ENCODE results near the gene STARD13.

STARD13 gene

DNA sequence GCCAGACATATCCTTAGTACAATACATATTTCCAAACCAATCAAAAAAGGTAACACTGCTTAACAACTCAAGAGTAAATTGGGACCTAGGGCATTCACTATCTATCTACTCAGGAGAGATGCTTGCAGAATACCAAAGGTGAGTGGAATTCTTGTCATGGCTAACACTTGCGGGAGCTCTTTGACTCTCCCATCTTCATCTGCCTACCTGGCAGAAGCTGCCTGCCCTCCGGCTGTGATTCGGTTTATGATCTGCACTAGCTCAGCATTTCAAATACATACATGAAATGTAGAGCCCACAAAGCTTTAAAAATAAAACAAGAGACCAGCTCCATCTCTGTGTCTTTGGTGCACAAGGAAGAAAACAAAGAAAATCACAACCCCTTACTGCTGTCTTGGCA, 127.3 kb downstream of the STARD13 start:
- Histone ChIP-seq H3K4me1 (ENCODE audit: control insufficient read depth, insufficient read depth, low read length, poor library complexity, severe bottlenecking) (no peaks in the 10 kb centered on the region), H3K9me3 (ENCODE audit: control insufficient read depth, low read length) (peaks cover 10% of the 10 kb centered on the region), H3K36me3 (ENCODE audit: control insufficient read depth, insufficient read depth, low read length) (peaks cover 36% of the 10 kb centered on the region), H3K27ac (ENCODE audit: low read depth, low read length, severe bottlenecking) (no peak overlapping the region), H3K4me3 (ENCODE audit: extremely low read depth, insufficient read depth, low read length, poor library complexity, severe bottlenecking) (no peak overlapping the region)
- 95 to 96% methylated on average over 3 of the region's 3 CpGs for WGBS, 2 experiments (ENCODE audit: insufficient coverage in 2 of 2)

DNA sequence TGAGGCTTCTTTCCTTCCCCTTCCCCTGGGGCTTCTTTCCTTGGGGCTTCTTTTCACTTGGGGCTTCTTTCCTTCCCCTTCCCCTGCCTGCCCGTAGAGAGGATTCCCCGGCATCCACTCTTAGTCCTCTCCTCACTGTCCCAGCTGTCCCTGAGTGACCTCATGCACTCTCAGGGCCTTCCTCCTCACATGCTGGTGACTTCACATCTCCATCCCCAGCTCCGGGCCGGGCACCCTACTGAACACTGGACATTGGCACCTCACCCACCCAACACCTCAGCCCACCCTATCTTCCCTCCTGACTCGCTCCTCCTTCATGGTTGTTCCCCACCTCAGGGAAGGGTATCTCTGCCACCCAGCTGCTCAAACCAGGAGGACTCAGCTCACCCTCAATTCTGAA, 130.6 kb downstream of the STARD13 start:
- Histone ChIP-seq H3K36me3 (ENCODE audit: control insufficient read depth, insufficient read depth, low read length) (peaks cover 20% of the 10 kb centered on the region), H3K4me3 (ENCODE audit: extremely low read depth, insufficient read depth, low read length, poor library complexity, severe bottlenecking) (no peak overlapping the region), H3K4me1 (ENCODE audit: control insufficient read depth, insufficient read depth, low read length, poor library complexity, severe bottlenecking) (no peaks in the 10 kb centered on the region), H3K9me3 (ENCODE audit: control insufficient read depth, low read length) (no peaks in the 10 kb centered on the region), H3K27ac (ENCODE audit: low read depth, low read length, severe bottlenecking) (no peak overlapping the region)
- WGBS, 2 experiments (ENCODE audit: insufficient coverage in 2 of 2), result 95 to 97% methylated on average over 4 of the region's 5 CpGs

DNA sequence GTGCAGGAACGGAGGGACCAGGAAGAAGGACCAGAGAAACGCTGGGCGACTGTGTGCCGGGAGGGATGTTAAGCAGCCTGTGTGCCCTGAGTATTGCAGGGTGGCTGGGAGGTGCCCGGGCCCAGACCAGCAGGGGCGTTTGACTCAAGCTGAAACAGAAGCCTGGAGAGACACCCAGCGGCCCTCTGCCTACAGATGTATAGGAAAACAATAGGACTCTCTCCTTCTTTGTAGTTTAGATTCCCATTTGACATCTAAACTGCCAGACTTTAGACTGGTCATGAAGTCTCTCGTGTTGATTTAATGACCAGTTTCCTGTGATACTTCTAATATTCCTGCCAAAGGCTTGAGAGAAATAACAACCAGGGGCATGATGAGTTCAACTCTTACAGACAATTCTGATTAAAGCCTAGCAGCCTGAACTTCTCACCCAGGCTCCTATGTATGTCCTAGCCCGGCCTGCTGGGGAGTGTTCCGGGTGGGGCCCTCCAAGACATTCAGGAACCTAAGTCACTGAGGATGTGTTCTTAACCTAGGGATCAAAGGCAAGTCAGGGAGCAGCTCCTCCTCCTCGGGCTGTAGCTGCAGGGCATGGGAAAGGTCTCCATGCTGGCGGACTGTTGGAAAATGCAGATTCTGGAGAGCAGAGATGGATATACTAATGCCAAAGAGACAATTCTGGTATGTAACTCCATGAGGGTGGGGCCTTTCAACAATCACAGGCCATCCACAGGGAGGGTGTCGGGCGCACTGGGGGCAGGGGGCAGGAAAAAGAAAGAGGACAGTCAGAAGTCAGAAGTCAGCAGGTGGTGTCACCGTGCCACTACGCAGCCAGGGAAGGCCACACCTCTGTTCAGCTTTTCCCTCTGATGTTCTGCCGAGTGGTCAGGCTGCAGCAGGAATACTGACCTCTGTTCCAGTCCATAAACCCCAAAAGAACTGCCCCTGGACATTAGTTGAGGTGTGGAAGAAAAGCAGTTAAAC, 131.8 kb downstream of the STARD13 start:
- WGBS, 2 experiments (ENCODE audit: insufficient coverage in 2 of 2), result 84 to 87% methylated on average over 14 of the region's 17 CpGs
- Histone ChIP-seq H3K27ac (ENCODE audit: low read depth, low read length, severe bottlenecking) (no peak overlapping the region), H3K4me3 (ENCODE audit: extremely low read depth, insufficient read depth, low read length, poor library complexity, severe bottlenecking) (no peak overlapping the region), H3K9me3 (ENCODE audit: control insufficient read depth, low read length) (no peaks in the 10 kb centered on the region), H3K36me3 (ENCODE audit: control insufficient read depth, insufficient read depth, low read length) (peaks cover 15% of the 10 kb centered on the region), H3K4me1 (ENCODE audit: control insufficient read depth, insufficient read depth, low read length, poor library complexity, severe bottlenecking) (no peaks in the 10 kb centered on the region)

DNA sequence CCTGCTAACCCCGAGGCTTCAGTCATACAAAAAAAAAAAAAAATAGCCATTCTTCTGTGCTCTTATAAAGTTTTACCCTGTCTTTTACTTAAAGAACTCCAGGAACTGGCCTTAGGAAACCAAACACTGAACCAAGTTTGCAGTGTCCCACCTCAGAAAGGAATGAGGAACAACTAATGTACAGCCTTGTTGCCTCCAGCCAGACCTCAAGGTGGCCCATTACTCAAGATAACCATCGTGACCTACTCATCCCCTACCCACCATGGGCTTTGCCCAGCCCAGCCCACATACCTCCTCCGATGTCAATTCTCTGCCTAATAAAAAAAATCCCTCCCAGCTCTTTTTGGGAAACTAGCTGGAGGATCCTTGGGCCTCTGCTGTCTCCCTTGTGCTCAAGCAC, 133.2 kb downstream of the STARD13 start:
- 71 to 72% methylated on average over 3 of the region's 3 CpGs for WGBS, 2 experiments (ENCODE audit: insufficient coverage in 2 of 2)
- Histone ChIP-seq H3K36me3 (ENCODE audit: control insufficient read depth, insufficient read depth, low read length) (peaks cover 6% of the 10 kb centered on the region), H3K9me3 (ENCODE audit: control insufficient read depth, low read length) (no peaks in the 10 kb centered on the region), H3K4me3 (ENCODE audit: extremely low read depth, insufficient read depth, low read length, poor library complexity, severe bottlenecking) (no peak overlapping the region), H3K27ac (ENCODE audit: low read depth, low read length, severe bottlenecking) (no peak overlapping the region), H3K4me1 (ENCODE audit: control insufficient read depth, insufficient read depth, low read length, poor library complexity, severe bottlenecking) (no peaks in the 10 kb centered on the region)

DNA sequence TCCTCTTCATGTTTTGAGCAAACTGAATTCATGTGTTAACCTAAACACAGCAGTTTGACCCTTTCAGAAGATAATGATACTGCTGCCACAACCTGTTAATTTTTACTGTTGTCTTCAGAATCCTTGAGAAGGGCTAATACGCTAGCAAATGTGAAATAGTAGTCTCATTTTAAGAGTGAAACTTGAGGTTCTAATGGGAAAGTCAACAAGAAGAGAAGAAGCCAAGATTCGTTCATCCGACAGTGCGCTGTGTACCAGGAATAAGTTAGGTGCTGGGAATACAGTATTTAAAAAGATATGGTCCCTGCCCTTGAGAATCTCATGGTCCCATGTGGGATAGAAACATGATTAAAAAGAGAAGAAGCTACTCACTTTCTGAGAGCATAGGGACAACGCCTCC, 134.9 kb downstream of the STARD13 start:
- Histone ChIP-seq H3K4me3 (ENCODE audit: extremely low read depth, insufficient read depth, low read length, poor library complexity, severe bottlenecking) (no peak overlapping the region), H3K27ac (ENCODE audit: low read depth, low read length, severe bottlenecking) (no peak overlapping the region), H3K4me1 (ENCODE audit: control insufficient read depth, insufficient read depth, low read length, poor library complexity, severe bottlenecking) (no peaks in the 10 kb centered on the region), H3K36me3 (ENCODE audit: control insufficient read depth, insufficient read depth, low read length) (peaks cover 3% of the 10 kb centered on the region), H3K9me3 (ENCODE audit: control insufficient read depth, low read length) (no peaks in the 10 kb centered on the region)
- WGBS, 2 experiments (ENCODE audit: insufficient coverage in 2 of 2), result 92 to 94% methylated on average over 5 of the region's 5 CpGs

DNA sequence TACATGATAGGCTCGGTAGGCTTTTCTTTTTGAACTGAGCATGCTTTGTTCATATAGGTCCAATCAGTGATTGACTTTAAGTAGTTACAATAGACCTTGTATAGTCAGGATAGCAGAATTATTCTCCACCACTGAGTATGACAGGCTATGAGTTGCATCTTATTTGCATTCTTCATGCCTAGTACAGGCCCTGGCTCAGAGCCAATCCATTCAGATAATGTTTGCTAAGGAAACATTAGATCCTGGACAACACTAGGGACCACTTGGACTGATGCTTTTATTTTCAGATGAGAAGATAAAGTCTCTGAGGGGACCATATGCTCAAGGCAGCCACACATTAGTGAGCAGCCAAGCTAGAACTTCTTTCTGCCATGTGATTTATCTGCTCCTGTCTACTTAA, 135.4 kb downstream of the STARD13 start:
- no CpG with 5 or more reads among the region's 1 CpG for WGBS, 2 experiments (ENCODE audit: insufficient coverage in 2 of 2)
- Histone ChIP-seq H3K4me1 (ENCODE audit: control insufficient read depth, insufficient read depth, low read length, poor library complexity, severe bottlenecking) (no peaks in the 10 kb centered on the region), H3K27ac (ENCODE audit: low read depth, low read length, severe bottlenecking) (no peak overlapping the region), H3K36me3 (ENCODE audit: control insufficient read depth, insufficient read depth, low read length) (peaks cover 3% of the 10 kb centered on the region), H3K9me3 (ENCODE audit: control insufficient read depth, low read length) (no peaks in the 10 kb centered on the region), H3K4me3 (ENCODE audit: extremely low read depth, insufficient read depth, low read length, poor library complexity, severe bottlenecking) (no peak overlapping the region)

DNA sequence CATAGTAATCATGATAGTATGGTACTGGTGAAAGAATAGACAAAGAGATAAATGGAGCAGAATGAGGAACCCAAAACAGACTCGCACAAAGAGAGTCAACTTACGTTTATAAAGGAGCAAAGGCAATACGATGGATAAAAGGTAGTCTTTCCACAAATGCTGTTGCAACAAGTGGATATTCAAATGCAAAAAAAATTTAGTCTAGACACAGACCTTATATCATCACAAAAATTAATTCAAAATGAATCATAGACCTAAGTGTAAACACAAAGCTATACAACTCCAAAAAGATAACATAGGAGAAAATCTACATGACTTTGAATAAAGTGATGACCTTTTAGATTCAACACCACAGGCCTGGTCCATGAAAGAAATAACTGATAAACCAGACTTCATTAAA, 137.7 kb downstream of the STARD13 start:
- Histone ChIP-seq H3K27ac (ENCODE audit: low read depth, low read length, severe bottlenecking) (no peak overlapping the region), H3K4me1 (ENCODE audit: control insufficient read depth, insufficient read depth, low read length, poor library complexity, severe bottlenecking) (no peaks in the 10 kb centered on the region), H3K36me3 (ENCODE audit: control insufficient read depth, insufficient read depth, low read length) (no peaks in the 10 kb centered on the region), H3K9me3 (ENCODE audit: control insufficient read depth, low read length) (no peaks in the 10 kb centered on the region), H3K4me3 (ENCODE audit: extremely low read depth, insufficient read depth, low read length, poor library complexity, severe bottlenecking) (no peak overlapping the region)
- 86 to 100% methylated on average over 2 to 3 of the region's 3 CpGs for WGBS, 2 experiments (ENCODE audit: insufficient coverage in 2 of 2)

DNA sequence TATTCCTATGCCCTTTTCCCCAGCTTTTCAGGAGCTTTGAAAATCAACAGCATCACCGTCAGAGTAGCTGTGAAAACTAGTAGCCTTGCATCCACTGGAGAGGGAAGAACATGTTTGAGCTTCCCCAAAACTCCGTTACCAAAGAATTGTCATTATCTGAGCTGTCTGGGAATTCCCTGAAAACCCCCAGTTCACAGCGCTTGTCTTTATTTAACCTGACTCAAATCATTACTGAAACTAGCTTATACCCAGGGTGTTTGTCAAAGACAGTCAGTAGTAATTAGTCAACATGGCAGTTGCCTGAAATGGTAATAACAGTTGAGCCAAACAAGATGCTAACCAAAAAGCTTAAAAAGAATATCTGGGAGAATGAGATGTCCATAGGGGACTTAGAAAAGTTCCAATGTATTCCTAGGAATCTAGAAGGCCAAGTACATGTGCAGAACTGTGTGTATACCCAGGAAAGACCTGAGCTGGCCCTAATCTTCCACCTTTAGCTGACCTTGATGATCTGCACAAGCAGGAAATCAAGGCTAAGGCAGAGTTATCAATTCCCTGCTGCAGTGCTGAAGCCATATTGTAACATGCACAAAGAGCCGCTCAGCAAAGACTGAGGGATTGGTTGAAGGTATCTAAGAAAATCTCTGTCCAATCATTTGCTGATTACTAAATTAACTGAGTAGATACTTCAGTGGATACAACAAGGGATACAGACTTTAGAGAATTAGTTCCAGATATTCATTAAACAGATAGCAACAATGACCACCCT, 138.5 kb downstream of the STARD13 start:
- Histone ChIP-seq H3K9me3 (ENCODE audit: control insufficient read depth, low read length) (no peaks in the 10 kb centered on the region), H3K4me1 (ENCODE audit: control insufficient read depth, insufficient read depth, low read length, poor library complexity, severe bottlenecking) (no peaks in the 10 kb centered on the region), H3K27ac (ENCODE audit: low read depth, low read length, severe bottlenecking) (no peak overlapping the region), H3K36me3 (ENCODE audit: control insufficient read depth, insufficient read depth, low read length) (no peaks in the 10 kb centered on the region), H3K4me3 (ENCODE audit: extremely low read depth, insufficient read depth, low read length, poor library complexity, severe bottlenecking) (no peak overlapping the region)
- 90 to 100% methylated on average over 2 to 3 of the region's 4 CpGs for WGBS, 2 experiments (ENCODE audit: insufficient coverage in 2 of 2)

DNA sequence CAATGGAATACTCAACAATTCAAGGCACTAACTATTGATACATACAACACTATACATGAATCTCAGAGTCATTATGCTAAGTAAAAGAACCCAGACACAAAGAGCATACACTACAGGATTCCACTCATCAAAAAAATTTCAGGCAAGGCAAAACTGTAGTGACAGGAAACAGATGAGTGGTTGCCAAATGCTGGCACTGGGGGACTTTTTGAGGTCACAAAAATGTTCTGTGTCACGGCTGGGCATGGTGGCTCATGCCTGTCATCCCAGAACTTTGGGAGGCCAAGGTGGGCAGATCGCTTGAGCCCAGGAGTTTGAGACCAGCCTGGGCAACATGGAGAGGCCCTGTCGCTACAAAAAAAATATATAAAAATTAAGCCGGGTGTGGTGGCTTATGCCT, 139.9 kb downstream of the STARD13 start:
- H3K9me3 ChIP-seq (ENCODE audit: control insufficient read depth, low read length), result no peaks in the 10 kb centered on the region
- WGBS, 2 experiments (ENCODE audit: insufficient coverage in 2 of 2), result 100% methylated on average over 2 of the region's 4 CpGs
- H3K4me1 ChIP-seq (ENCODE audit: control insufficient read depth, insufficient read depth, low read length, poor library complexity, severe bottlenecking), result no peaks in the 10 kb centered on the region
- H3K4me3 ChIP-seq (ENCODE audit: extremely low read depth, insufficient read depth, low read length, poor library complexity, severe bottlenecking), result no peak overlapping the region
- H3K27ac ChIP-seq (ENCODE audit: low read depth, low read length, severe bottlenecking), result no peak overlapping the region
- no peaks in the 10 kb centered on the region for H3K36me3 ChIP-seq (ENCODE audit: control insufficient read depth, insufficient read depth, low read length)

DNA sequence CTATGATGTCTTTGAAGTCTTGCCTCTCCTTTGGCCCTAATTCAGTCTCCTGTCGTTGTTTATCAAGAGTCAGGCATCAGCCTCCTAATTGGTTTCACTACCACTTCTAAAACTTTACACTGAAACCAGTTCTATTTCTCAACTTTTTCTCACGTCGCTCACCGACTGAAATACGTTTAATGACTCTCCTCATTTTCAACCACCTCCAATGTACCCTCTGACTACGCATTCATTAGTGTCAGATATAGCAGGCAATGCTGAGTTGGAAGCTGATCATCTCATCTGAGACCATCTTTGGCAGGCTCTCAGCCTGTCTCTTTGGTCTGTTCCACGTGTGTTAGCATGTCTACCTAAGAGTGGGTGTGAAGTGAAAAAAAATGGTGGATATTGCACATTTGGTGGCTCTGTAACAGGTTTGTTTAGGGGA, 141.2 kb downstream of the STARD13 start:
- Histone ChIP-seq H3K9me3 (ENCODE audit: control insufficient read depth, low read length) (no peaks in the 10 kb centered on the region), H3K4me1 (ENCODE audit: control insufficient read depth, insufficient read depth, low read length, poor library complexity, severe bottlenecking) (no peaks in the 10 kb centered on the region), H3K36me3 (ENCODE audit: control insufficient read depth, insufficient read depth, low read length) (no peaks in the 10 kb centered on the region), H3K27ac (ENCODE audit: low read depth, low read length, severe bottlenecking) (no peak overlapping the region), H3K4me3 (ENCODE audit: extremely low read depth, insufficient read depth, low read length, poor library complexity, severe bottlenecking) (no peak overlapping the region)
- WGBS, 2 experiments (ENCODE audit: insufficient coverage in 2 of 2), result 92 to 93% methylated on average over 6 to 7 of the region's 7 CpGs

Measured in mesodermal cell (in vitro differentiated cells).